H9 (cell line): ENCODE results near the gene RNF113B. TPM values are rescaled to one million over a fixed set of nuclear protein-coding genes. Genes with fewer than 3 reads are reported as not detected.
A peak's percentile ranks its signal among the peaks of the same experiment; 100 is the strongest.

Experiments
- DNase-seq: peaks from one replicate; pipeline ENCODE4 v3.0.0-alpha.2; 2017
- H2AFZ ChIP-seq: one replicate; pipeline ENCODE4 v1.6.1; 2013; ENCODE audit warnings: mild to moderate bottlenecking, low read length, control low read depth, moderate library complexity
- H2AK5ac ChIP-seq: 2 replicates; pipeline ENCODE4 v1.6.1; 2013; ENCODE audit warnings: low read length, control low read depth, mixed read lengths; ENCODE audit not compliant: insufficient read length
- H2BK120ac ChIP-seq: one replicate; pipeline ENCODE4 v1.6.1; 2013; ENCODE audit warnings: low read depth, mild to moderate bottlenecking, low read length, control low read depth, inconsistent platforms; ENCODE audit not compliant: poor library complexity, severe bottlenecking
- H2BK12ac ChIP-seq: 2 replicates; pipeline ENCODE4 v1.6.1; 2013; ENCODE audit warnings: low read length, control low read depth, mixed read lengths, low read depth; ENCODE audit not compliant: insufficient read length
- H2BK15ac ChIP-seq: 2 replicates; pipeline ENCODE4 v1.6.1; 2013; ENCODE audit warnings: low read depth, low read length, control low read depth
- H2BK20ac ChIP-seq: one replicate; pipeline ENCODE4 v1.6.1; 2013; ENCODE audit warnings: low read depth, mild to moderate bottlenecking, low read length, control low read depth, inconsistent platforms; ENCODE audit not compliant: poor library complexity, severe bottlenecking
- H2BK5ac ChIP-seq: 2 replicates; pipeline ENCODE4 v1.6.1; 2013; ENCODE audit warnings: low read length, control low read depth, mixed read lengths; ENCODE audit not compliant: insufficient read length
- H3K14ac ChIP-seq: 2 replicates; pipeline ENCODE4 v1.6.1; 2013; ENCODE audit warnings: low read length, control low read depth; ENCODE audit not compliant: insufficient read depth
- H3K18ac ChIP-seq: 2 replicates; pipeline ENCODE4 v1.6.1; 2013; ENCODE audit warnings: low read depth, mild to moderate bottlenecking, mixed read lengths, low read length, control low read depth; ENCODE audit not compliant: insufficient read length
- H3K23ac ChIP-seq: 2 replicates; pipeline ENCODE4 v1.6.1; 2013; ENCODE audit warnings: low read length, control low read depth, mixed read lengths, low read depth; ENCODE audit not compliant: insufficient read length
- H3K23me2 ChIP-seq: 2 replicates; pipeline ENCODE4 v1.6.1; 2013; ENCODE audit warnings: low read depth, mild to moderate bottlenecking, mixed read lengths, low read length, control low read depth; ENCODE audit not compliant: insufficient read length, poor library complexity, severe bottlenecking
- H3K27ac ChIP-seq: 2 replicates; pipeline ENCODE4 v1.5.1; 2013; ENCODE audit warnings: low read length, control low read depth, mixed read lengths, low read depth; ENCODE audit not compliant: insufficient read length
- H3K27me3 ChIP-seq: 2 replicates; pipeline ENCODE4 v1.6.1; 2013; ENCODE audit warnings: low read length, control low read depth, inconsistent platforms; ENCODE audit not compliant: insufficient read depth
- H3K4ac ChIP-seq: 2 replicates; pipeline ENCODE4 v1.6.1; 2013; ENCODE audit warnings: low read depth, mild to moderate bottlenecking, control low read depth, inconsistent platforms, low read length, moderate library complexity
- H3K4me1 ChIP-seq: 2 replicates; pipeline ENCODE4 v1.6.1; 2013; ENCODE audit warnings: low read length, control low read depth, inconsistent platforms; ENCODE audit not compliant: insufficient read depth
- H3K4me2 ChIP-seq: 2 replicates; pipeline ENCODE4 v1.6.1; 2013; ENCODE audit warnings: low read length, control low read depth, mixed read lengths; ENCODE audit not compliant: insufficient read length, insufficient read depth
- H3K56ac ChIP-seq: 2 replicates; pipeline ENCODE4 v1.6.1; 2013; ENCODE audit warnings: low read depth, mild to moderate bottlenecking, mixed read lengths, low read length, control low read depth; ENCODE audit not compliant: insufficient read length
- H3K79me1 ChIP-seq: 2 replicates; pipeline ENCODE4 v1.6.1; 2013; ENCODE audit warnings: low read depth, mild to moderate bottlenecking, moderate library complexity, low read length, control low read depth, inconsistent platforms; ENCODE audit not compliant: insufficient read depth, poor library complexity, severe bottlenecking
- H3K79me2 ChIP-seq: 2 replicates; pipeline ENCODE4 v1.6.1; 2013; ENCODE audit warnings: low read length, control low read depth, inconsistent platforms; ENCODE audit not compliant: insufficient read depth
- H3K9ac ChIP-seq: 2 replicates; pipeline ENCODE4 v1.6.1; 2013; ENCODE audit warnings: low read length, control low read depth, mixed read lengths; ENCODE audit not compliant: insufficient read length; ENCODE audit errors: extremely low read depth
- H3K9me3 ChIP-seq: one replicate; pipeline ENCODE4 v1.6.1; 2013; ENCODE audit warnings: low read depth, low read length, inconsistent platforms; ENCODE audit not compliant: control insufficient read depth
- H3T11ph ChIP-seq: one replicate; pipeline ENCODE4 v1.6.1; 2013; ENCODE audit warnings: mild to moderate bottlenecking, low read length, control low read depth, inconsistent platforms
- H4K20me1 ChIP-seq: one replicate; pipeline ENCODE4 v1.6.1; 2013; ENCODE audit not compliant: control insufficient read depth, insufficient read length, insufficient read depth
- H4K5ac ChIP-seq: 2 replicates; pipeline ENCODE4 v1.6.1; 2013; ENCODE audit warnings: low read depth, mild to moderate bottlenecking, mixed read lengths, low read length, control low read depth; ENCODE audit not compliant: insufficient read length
- H4K8ac ChIP-seq: replicated peaks from 2 replicates; pipeline ENCODE4 v1.6.1; 2013; ENCODE audit warnings: low read length, control low read depth, mixed read lengths, low read depth; ENCODE audit not compliant: insufficient read length
- H4K91ac ChIP-seq: 2 replicates; pipeline ENCODE4 v1.6.1; 2013; ENCODE audit warnings: low read depth, mild to moderate bottlenecking, moderate library complexity, mixed read lengths, low read length, control low read depth; ENCODE audit not compliant: insufficient read length
- H3K27ac Mint-ChIP-seq, 3 experiments: 2 replicates in 2 of 3; 3 replicates in 1 of 3; pipeline ENCODE4 v1.8.0; 2020 to 2021; ENCODE audit warnings: mixed read lengths in 3 of 3, mild to moderate bottlenecking in 1 of 3, moderate library complexity in 1 of 3
- H3K27me3 Mint-ChIP-seq: 2 replicates; pipeline ENCODE4 v1.8.0; 2021; ENCODE audit warnings: low read depth, mild to moderate bottlenecking, moderate library complexity, mixed read lengths
- H3K36me3 Mint-ChIP-seq, 3 experiments: 2 replicates in 2 of 3; 3 replicates in 1 of 3; pipeline ENCODE4 v1.8.0; 2020 to 2021; ENCODE audit warnings: low read depth in 3 of 3, mixed read lengths in 3 of 3; ENCODE audit not compliant: insufficient read depth in 1 of 3
- H3K4me1 Mint-ChIP-seq, 2 experiments: 2 replicates each; pipeline ENCODE4 v1.8.0; 2020; ENCODE audit warnings: mixed read lengths in 2 of 2
- H3K4me3 Mint-ChIP-seq, 2 experiments: 2 replicates in 1 of 2; 3 replicates in 1 of 2; pipeline ENCODE4 v1.8.0; 2020 to 2021; ENCODE audit warnings: mild to moderate bottlenecking in 2 of 2, mixed read lengths in 2 of 2, moderate library complexity in 1 of 2
- H3K9me3 Mint-ChIP-seq, 2 experiments: 2 replicates in 1 of 2; 3 replicates in 1 of 2; pipeline ENCODE4 v1.8.0; 2020; ENCODE audit warnings: mild to moderate bottlenecking in 2 of 2, mixed read lengths in 2 of 2, moderate library complexity in 1 of 2
- WGBS: extraction: QIAGEN DNeasy Blood & Tissue Kit; methylation state at CpG from one replicate; pipeline ENCODE4 v1.1.7; 2013; ENCODE audit warnings: missing lambda C conversion rate, low lambda C conversion rate, mixed read lengths; ENCODE audit not compliant: insufficient read length; ENCODE audit errors: extremely low coverage; 5-methylcytosine and 5-hydroxymethylcytosine counted together
- total RNA-seq: library from RNA; stranded (reverse); gene quantifications from 2 replicates; pipeline ENCODE4 v1.2.1, GENCODE V29; 2021
- TF ChIP-seq, protein P1 (sequence below): fragments of 200-600 bp; sonication (generic); conservative IDR thresholded peaks from 3 replicates; pipeline ENCODE4 v1.8.0; 2021; ENCODE audit warnings: antibody characterized with exemption, mild to moderate bottlenecking

The RNF113B gene
- total RNA-seq, 1 experiment from 2014 or later, result not detected

DNA sequence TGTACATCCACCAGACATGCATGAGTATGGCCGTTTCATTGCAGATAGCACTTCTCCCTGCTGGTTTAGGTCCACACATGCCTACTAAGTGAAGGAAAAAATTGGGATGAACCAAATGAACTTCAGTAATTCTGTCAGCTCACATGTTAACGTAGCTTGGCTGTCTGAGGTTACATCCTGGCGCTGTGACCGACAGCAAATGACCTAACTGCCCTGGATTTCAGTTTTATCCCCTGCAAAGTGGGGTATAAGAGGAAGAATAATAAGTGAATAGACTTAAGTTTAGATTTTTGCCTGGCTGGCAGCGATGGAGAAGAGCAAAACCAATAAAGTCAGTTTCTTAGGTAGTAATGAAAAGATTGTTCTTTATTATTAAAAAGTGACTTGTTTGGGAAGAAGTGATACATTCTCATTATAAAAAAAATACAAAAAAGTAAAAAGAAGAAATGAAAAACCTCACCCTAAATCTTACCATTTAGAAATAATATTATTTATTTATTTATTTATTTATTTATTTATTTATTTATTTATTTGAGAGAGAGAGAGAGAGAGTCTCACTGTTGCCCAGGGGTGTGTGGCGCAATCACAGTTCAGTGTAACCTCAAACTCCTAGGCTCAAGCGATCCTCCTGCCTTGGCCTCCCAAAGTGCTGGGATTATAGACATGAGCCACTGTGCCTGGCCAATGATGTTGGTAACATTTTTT is 4.2 kb upstream of the RNF113B start:
- H3K27ac Mint-ChIP-seq, result 0 out of 7 replicates have a peak overlapping the region, but pooled peaks of 1 of the 3 experiments have one; percentile 44

More for the DNA sequence above, 4.2 kb upstream of the RNF113B start:
- Histone ChIP-seq H2BK12ac (no peak overlapping the region), H2BK5ac (no peak overlapping the region), H3K4ac (no peak overlapping the region), H4K91ac (no peak overlapping the region), H3K27me3 (no peaks in the 10 kb centered on the region), H2AFZ (no peak overlapping the region), H4K8ac (no peak overlapping the region), H2AK5ac (no peak overlapping the region), H3K4me1 (peaks cover 5% of the 10 kb centered on the region; the same call in 1 of the 2 replicates), H3K4me2 (no peak overlapping the region), H3K9ac (no peak overlapping the region), H3K56ac (no peak overlapping the region), H2BK15ac (no peak overlapping the region), H4K20me1 (no peaks in the 10 kb centered on the region), H3T11ph (peak overlapping the region; percentile 6), H3K79me1 (peaks cover 12% of the 10 kb centered on the region), H3K23ac (no peak overlapping the region), H3K79me2 (peaks cover under 1% of the 10 kb centered on the region), H3K18ac (no peak overlapping the region), H3K9me3 (no peaks in the 10 kb centered on the region), H2BK120ac (no peak overlapping the region), H3K14ac (no peak overlapping the region), H3K23me2 (peaks cover 3% of the 10 kb centered on the region), H2BK20ac (no peak overlapping the region), H4K5ac (no peak overlapping the region), H3K27ac (no peak overlapping the region)
- Mint-ChIP-seq H3K4me1 (peaks cover 35 to 38% of the 10 kb centered on the region in 2 experiments), H3K36me3 (peaks cover 4 to 14% (median 13%) of the 10 kb centered on the region in 3 experiments; a peak in 4 of 7 replicates), H3K4me3 (no peak overlapping the region), H3K27me3 (no peaks in the 10 kb centered on the region), H3K9me3 (no peaks in the 10 kb centered on the region)
- no peak for DNase-seq
- WGBS, result no CpG with 5 or more reads among the region's 7 CpGs
- TF ChIP-seq, protein P1, sequence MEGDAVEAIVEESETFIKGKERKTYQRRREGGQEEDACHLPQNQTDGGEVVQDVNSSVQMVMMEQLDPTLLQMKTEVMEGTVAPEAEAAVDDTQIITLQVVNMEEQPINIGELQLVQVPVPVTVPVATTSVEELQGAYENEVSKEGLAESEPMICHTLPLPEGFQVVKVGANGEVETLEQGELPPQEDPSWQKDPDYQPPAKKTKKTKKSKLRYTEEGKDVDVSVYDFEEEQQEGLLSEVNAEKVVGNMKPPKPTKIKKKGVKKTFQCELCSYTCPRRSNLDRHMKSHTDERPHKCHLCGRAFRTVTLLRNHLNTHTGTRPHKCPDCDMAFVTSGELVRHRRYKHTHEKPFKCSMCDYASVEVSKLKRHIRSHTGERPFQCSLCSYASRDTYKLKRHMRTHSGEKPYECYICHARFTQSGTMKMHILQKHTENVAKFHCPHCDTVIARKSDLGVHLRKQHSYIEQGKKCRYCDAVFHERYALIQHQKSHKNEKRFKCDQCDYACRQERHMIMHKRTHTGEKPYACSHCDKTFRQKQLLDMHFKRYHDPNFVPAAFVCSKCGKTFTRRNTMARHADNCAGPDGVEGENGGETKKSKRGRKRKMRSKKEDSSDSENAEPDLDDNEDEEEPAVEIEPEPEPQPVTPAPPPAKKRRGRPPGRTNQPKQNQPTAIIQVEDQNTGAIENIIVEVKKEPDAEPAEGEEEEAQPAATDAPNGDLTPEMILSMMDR, result no peak
